CD4-positive, alpha-beta T cell treated with Interleukin-4 for 1 hour (primary cell): Measurements from ENCODE around the gene WBP4.
"Not testable (repeated sequence)": the region's sequence is repeated elsewhere in the genome, so short reads cannot be mapped to it uniquely, and the experiment has no call there.

ENCODE experiments used
- DNase-seq, 2 donors: peaks; one replicate each; pipeline ENCODE4 v3.0.0-alpha.2; 2020 to 2022

Gene WBP4, protein sequence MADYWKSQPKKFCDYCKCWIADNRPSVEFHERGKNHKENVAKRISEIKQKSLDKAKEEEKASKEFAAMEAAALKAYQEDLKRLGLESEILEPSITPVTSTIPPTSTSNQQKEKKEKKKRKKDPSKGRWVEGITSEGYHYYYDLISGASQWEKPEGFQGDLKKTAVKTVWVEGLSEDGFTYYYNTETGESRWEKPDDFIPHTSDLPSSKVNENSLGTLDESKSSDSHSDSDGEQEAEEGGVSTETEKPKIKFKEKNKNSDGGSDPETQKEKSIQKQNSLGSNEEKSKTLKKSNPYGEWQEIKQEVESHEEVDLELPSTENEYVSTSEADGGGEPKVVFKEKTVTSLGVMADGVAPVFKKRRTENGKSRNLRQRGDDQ

DNA sequence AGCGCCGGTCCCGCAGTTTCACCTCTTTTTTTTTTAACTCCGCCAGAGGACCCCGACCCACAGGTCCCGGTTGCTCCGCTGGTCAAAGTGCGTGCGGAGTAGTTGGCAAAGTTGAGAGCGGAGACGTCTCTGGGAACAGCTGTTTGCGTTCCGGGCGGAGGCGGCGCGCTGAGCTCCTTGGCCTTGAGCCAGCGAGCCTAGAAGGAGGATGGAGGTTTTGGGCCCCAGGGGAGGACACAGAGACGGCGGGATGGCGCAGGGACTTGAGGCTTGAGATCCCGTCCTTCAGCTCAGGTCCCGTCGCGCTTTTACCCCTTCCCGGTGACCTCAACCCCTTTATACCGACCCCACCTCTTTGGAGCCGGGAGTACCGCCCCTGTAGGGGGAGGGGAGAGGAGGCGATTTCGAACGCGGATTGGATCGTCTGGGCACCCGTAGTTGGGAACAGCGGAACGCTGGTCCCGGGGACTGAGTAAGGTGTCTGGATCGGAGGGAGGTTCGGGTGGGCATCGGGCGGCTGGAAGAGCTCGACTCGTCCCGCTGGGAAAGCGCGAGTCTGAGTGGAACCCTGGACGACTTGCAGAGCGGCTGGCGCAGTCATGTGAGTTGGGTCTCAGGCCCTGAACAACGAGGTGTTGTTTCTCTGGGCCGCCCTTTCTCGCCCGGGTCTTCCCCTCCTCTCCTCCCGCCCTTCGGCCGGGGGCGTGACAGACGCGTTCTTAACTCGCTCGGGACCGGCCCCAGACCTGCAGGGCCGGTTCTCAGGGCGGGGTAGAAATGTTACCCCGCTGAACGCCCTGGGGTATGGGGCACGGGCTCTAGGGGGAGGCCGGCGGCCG, at the start of gene WBP4:
TSS of gene WBP4 (plus strand) at position 435 of the 839 bp plus-strand sequence. CDS start at position 600, 165 bp downstream.
- peak; percentile 89 to 90 for DNase-seq

DNA sequence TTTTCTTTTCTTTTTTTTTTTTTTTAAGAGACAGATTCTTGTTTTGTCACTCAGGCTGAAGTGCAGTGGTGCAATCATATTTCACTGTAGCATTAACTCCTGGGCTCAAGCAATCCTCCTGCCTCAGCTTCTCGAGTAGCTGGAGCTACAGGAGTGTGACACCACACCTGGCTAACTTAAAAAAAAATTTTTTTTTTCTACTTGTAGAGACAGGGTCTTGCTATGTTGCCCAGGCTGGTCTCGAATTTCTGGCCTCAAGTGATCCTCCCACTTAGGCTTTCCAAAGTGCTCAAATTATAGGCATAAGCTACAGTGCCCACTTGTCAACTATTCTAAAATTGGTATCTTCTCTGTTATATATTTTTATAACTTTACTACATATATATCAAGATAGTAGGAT, 48.8 kb upstream of the WBP4 start:
- DNase-seq, result no peak

DNA sequence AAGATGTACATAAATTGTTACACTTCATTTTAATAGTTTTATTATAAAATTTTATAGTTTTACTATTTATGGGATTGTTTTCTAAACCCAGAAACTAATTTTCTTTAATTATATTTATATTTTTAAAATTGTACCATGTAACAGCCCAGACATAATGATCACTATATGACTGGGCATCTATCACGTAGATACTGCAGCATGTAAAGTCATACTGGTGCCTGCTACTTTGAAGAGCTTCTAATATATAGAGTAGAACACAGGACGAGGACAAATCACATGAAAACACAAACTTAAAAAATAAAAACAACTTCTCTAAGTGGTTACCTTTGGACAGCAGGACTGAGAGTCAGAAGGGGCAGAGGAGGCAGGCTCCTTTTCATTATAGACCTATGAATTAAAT, 47.5 kb upstream of the WBP4 start:
- DNase-seq, result no peak

DNA sequence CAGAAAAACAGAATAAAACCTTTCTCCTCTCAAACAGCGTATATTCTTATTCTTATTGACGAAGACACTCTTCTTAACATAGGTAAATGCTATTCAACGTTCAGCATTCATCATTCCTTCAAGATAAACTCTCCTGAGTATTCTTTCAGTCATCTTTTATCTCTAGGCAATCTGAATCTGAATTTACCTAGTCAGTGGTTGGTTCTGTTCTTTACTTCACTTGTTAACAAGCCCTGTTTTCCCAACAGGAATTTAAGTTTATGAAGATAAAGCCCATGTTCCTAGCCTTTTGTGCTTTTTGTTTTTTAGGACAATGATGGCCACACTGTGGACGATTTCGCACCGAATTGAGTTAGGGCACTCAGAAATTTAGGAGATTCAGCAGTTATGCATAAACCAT, 45.4 kb upstream of the WBP4 start:
- DNase-seq, result no peak

DNA sequence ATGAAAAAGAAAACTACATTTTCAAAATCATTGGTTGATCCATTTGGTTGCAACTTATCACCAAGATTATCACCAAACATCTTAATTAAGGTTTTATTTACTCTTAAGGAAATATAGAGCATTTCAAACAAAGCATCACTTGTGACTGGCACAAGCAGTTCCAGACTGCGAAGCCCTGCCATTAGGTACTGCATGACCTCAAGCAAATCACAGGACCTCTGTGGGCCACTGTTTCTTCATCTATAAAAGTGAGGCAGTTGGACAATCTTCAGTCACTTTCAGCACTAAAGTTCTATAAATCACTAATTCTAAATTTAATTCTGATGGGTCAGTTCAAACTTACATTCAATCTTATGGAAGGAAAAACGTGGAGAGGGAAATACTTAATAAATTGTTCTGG, 44.1 kb upstream of the WBP4 start:
- DNase-seq, result peak; percentile 60 to 62

DNA sequence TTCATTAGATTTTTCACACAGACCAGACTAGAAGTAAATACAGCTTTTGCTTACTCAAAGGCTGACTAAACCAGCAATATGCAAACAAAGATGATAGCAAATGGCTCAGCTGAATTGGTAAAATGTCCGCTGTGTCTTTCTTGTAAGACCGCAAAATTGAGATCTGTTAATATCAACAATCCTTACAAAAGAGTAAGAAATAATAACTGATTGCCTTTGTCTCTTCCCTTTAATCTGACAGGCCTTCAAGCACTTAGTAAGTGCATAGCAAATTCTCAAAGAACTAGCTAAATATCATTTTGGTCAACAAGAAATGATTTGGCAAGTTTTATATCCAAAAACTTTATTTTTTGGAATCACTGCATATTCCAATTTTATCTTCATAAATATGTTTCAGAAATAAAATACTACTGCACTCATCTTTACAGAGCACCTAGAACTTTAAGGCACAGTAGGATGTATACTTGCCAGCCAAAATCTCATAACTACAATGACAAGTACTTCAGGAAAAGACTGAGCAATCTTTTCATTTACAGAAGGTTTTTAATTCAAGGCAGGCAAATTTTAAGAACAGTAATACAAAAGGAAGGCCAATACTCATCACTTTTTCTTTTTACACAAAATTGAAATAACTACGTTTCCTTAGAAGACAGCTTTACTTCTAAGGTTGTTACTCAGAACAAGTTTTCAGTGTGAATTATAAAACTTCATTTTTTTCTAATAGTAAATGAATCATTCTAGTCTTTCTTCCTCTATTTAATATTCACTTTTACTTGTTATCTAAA, 43.3 kb upstream of the WBP4 start:
- peak in 1 of 2 donors; percentile 57 for DNase-seq

DNA sequence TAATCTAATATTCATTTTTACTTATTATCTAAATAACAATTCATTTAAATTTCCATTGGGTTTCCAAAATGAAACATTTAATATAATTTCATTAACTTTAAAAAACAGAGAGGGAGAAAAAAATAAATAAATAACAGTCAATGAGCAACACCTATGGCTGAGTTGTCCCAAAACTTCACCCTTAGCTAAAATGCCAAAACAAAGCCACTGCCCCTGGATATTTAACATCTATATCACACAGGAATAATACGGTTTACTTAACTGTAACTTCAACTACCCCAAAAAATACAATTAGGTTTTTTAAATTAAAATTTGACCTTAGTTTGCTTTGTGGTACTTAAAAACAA, 42.7 kb upstream of the WBP4 start:
- DNase-seq, result no peak

DNA sequence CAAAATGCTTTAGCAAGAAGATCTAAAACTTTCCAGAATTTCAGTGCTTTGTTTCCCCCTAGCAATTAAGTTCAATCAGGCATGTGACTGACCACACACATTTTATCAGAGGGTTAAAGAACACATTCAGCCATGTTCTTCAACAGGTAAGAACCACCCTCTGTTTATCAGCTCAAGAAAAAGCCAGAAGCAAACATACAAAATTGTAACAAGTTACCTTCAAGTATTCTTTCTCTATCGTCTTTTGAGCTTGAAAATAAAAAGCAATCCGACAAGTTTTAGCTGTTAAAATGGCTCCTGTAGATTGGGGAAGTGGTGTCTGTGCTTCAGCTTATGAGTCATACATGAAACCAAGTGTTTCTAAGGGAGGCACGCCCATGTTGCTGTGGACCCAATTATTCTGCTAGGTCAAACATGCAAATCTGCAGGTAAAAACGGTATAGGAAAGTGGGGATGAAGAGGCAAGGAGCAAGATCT, 42.3 kb upstream of the WBP4 start, which contains the start of gene ELF1:
TSS of gene ELF1 (minus strand) at position 306 of the 477 bp plus-strand sequence. CDS start 37,262 bp downstream, outside the sequence.
- DNase-seq, result peak; percentile 84 to 87

DNA sequence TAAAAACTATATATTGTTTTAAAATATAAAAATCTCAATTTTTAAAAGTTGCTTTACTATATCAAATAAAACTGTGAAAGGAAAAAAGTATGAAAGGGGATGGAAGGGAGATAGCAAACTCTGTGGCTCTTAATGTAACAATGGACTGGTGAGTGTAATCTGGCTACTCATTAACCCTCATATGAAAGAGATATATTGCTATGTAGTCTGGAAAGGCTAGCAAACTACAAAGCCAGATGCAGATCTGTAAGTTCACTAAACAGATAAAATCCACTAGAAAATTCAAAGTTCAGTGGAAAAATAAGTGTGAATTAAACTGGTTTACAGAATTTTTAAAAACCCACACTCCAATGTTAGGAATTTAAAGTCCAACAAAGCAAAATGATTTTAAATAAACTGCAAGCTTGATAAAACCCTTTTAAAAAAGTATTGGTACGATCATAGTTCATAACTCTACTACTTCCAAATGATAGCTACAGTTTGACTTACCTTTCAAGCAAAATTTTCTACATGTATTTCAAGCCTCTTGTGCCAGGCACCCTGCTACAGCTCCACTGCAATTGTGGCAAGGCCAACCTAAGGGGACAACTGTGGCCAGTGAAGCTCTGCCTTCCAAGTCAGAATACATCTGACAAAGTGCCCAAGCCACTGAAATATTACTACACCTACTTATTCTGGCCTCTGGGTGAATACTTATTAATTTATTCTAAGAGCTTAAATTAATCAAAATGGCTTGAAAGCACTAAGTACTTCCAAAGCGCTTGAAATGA, 41.5 kb upstream of the WBP4 start:
- no peak for DNase-seq

DNA sequence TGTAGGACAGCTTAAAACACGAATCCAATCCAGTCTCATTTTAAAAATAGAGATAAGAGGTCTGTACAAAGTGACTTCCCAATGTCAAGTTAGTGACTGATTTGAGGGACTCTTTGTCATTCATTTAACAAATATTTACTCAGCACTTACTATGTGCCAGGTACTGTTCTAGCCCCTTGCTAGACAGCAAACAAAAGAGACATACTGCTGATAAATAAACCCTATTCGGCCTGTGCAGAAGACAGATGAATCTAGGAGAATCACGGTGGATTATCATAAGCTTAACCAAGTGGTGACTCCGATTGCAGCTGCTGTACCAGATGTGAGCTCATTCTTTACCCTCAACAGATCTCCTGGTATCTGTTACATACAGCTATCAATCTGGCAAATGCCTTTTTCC, 35.8 kb upstream of the WBP4 start:
- DNase-seq, result no peak

DNA sequence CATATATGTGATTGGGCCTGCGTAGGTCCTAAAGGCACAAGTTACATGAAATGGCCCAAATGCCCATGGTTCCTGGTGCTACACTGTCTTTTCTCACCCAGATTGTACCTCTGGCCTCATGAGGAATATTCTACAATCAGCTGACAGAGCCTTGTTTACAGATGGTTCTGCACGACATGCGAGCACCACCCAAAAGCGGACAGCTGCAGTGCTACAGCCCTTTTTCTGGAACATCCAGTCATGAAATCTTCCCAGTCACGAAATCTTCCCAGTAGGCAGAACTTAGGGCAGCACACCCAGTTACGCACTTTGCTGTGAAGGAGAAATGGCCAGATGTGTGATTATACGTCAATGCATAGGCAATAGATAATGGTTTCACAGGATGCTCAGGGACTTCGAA, 34.5 kb upstream of the WBP4 start:
- no peak for DNase-seq

DNA sequence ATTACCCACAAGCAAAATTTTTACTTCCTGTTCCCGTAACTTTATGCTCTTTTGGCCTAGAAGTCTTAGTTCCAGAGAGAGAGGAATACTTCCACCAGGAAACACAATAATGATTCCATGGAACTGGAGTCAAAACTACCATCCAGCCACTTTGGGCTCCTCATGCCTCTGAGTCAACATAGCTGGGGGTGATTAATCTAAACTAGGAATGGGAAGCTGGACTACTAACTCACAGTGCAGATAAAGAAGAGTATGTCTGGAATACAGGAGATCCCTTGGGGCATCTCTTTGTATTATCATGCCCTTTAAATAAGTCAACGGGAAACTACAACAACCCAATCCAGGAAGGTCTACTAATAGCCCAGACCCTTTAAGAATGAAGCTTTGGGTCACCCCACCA, 33.3 kb upstream of the WBP4 start:
- DNase-seq, result no peak

DNA sequence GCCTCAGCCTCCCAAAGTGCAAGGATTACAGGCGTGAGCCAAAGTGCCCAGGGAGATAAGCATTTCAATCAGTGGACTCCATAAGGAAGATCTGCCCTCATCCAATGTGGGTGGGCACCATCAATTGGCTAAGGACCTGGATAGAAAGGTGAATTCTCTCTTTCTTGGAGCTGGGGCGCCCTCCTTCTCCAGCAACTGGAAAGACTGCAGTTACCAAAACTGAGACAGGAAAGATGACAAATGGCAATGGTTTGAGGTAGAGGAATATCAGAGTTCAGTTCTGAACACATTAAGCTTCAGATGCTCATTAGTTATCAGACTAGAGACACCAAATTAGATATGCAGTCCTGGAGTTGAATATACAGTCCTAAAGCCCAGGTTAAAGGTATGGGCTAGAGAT, 31.7 kb upstream of the WBP4 start:
- no peak for DNase-seq

DNA sequence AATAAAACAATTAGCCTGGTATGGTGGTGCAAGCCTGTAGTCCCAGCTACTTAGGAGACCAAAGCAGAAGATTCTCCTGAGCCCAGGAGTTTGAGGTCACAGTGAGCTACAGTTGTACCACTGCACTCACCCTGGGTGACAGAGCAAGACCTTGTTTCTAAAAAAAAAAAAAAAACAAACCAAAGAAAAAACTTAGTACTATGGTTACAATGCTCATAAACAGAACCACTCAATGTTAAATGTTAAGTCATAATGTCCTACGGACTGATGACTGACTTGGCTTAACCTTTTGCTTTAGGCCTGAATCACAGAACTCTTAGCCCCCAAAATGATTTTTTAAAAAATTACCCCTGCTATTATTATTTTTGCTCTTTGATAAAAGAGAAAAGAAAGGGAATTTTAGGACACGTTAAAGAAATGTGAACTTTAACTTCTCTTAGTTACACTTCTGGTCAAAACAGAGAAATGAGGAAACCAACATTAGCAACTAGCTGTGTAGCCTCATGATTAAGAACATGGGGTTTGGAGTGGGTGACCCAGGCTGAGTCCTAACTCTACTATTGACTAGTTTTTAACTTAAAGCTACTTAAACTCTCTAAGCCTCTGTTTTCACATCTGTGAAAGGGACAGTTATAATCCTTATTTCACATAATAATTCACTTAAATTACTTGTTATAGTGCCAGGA, 28.5 kb upstream of the WBP4 start:
- no peak for DNase-seq

DNA sequence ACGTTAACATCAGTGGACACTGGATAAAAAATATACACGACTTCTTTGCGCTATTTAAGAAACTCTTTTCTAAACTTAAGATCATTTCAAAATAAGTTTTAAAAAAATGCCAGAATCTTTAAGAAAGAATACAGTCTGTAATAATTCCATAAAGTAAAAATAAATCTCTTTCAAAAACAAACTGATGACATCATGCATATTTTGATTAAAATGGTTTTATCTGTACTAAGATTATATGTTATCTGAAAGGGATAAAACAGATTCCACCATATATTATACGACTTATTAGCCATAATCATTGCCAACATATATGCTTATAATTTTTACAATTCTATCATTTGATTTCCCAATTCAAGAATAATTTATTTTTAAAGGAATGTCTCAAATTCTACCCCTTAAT, 26.9 kb upstream of the WBP4 start:
- DNase-seq, result no peak

DNA sequence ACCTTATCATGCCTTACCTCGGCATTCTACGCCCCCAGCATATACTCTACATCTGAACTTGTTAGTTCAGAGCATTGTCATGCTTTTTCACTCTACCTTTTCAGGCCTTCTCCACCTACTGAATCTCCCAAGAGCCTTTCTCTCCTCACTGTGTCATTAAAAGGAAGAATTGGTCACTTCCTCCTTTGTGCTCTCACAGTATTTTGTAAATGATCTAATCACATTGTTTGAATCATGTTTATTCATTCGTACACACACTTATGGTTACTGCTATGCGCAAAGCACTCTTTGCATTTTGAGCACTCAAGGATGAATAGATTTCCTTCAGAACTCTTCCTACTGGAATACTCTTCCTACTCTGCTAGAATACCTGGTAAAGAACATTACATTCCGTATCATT, 26.4 kb upstream of the WBP4 start:
- DNase-seq, result no peak

DNA sequence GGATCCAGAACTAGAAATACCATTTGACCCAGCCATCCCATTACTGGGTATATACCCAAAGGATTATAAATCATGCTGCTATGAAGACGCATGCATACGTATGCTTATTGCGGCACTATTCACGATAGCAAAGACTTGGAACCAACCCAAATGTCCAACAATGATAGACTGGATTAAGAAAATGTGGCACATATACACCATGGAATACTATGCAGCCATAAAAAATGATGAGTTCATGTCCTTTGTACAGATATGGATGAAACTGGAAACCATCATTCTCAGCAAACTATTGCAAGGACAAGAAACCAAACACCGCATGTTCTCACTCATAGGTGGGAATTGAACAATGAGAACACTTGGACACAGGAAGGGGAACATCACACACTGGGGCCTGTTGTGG, 24.8 kb upstream of the WBP4 start:
- not testable (repeated sequence) for DNase-seq

DNA sequence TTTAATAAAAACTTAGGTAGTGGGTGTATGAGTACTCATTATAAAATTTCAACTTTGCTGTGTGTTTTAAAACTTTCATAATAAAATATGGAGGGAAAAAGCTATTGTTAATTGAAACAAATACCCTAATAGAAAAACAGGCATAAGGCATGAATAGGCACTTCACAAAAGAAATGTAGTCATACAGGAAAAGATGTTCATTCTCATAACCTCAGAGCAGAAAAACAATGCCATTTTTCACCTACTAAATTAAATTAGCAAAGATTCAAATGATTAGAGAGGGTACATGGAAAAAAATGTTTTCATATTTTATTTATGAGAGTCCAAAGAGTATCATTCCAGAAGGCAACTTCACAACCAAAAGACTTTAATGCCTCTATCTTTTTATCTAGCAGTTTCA, 21.6 kb upstream of the WBP4 start:
- DNase-seq, result no peak

DNA sequence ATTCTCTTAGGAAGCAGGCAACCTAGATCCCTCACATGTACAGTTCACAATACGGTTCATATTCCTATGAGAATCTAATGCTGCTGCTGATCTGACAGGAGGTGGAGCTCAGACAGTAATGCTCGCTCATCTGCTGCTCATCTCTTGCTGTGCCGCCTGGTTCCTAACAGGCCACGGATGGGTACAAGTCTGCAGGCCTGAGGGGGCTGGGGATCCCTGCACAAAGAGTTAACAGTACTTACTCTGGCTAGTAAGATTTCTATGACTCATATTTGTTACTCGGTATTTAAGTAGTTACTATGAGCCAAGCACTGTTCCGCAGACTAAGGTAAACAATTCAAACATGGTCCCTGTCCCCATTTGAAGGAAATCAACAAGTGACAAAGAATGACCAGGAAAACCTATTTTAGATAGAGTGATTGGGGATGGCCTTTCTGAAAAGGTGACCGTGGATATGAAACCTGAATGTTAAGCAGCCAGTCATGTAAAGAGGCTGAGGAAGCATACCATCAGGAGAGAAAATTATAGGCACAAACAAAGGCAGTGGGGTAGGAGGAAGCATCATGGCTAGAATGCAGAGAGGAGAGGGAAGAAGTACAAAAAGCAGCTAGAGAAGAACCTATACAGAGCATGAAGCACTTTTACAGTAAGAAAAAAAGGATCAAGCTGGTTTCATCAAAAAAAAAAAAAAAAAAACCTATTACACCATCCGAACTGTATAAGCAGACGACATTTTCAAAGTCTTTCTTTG, 20.6 kb upstream of the WBP4 start:
- no peak for DNase-seq

DNA sequence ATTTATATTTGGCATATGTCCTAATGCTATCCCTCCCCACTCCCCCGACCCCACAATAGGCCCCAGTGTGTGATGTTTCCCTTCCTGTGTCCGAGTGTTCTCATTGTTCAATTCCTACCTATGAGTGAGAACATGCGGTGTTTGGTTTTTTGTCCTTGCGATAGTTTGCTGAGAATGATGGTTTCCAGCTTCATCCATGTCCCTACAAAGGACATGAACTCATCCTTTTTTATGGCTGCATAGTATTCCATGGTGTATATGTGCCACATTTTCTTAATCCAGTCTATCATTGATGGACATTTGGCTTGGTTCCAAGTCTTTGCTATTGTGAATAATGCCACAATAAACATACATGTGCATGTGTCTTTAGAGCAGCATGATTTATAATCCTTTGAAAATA, 18.9 kb upstream of the WBP4 start:
- DNase-seq, result not testable (repeated sequence)

DNA sequence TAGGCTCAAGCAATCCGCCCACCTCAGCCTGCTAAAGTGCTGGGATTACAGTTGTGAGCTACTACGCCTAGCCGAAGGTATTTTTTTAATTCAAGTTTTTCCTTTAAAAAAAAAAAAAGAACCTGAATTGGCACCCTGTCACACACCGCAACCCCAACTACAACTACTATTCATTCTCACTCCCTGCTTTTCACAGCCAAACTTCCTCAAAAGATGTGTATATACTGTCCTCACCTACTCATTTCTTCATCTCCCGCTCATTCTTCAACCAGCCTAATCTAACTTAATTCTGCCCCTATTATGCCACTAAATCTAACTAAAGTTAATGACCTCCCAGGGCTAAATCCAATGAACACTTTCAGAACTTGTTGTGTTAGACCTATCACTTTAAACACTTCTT, 12.7 kb upstream of the WBP4 start:
- no peak for DNase-seq
